Endothelial cell (in vitro differentiated cells): ENCODE data around the gene PPP2R2C. TPM values are rescaled to one million over a fixed set of nuclear protein-coding genes. Genes with fewer than 3 reads are reported as not detected.

ENCODE experiments used
- DNase-seq: peaks from one replicate; pipeline ENCODE4 v3.0.0; 2021; ENCODE audit warnings: low spot score
- H3K27ac Mint-ChIP-seq: one replicate; pipeline ENCODE4 v1.8.0; 2021; ENCODE audit warnings: mixed read lengths, inconsistent platforms; ENCODE audit not compliant: unreplicated experiment
- H3K27me3 Mint-ChIP-seq: one replicate; pipeline ENCODE4 v1.8.0; 2021; ENCODE audit warnings: mild to moderate bottlenecking, moderate library complexity, mixed read lengths, inconsistent platforms; ENCODE audit not compliant: unreplicated experiment
- H3K36me3 Mint-ChIP-seq: one replicate; pipeline ENCODE4 v1.8.0; 2021; ENCODE audit warnings: mild to moderate bottlenecking, low read depth, mixed read lengths, inconsistent platforms; ENCODE audit not compliant: unreplicated experiment
- H3K4me1 Mint-ChIP-seq: one replicate; pipeline ENCODE4 v1.8.0; 2021; ENCODE audit warnings: mild to moderate bottlenecking, mixed read lengths, inconsistent platforms; ENCODE audit not compliant: unreplicated experiment
- H3K4me3 Mint-ChIP-seq: one replicate; pipeline ENCODE4 v1.8.0; 2021; ENCODE audit warnings: mild to moderate bottlenecking, mixed read lengths, inconsistent platforms; ENCODE audit not compliant: unreplicated experiment
- H3K9me3 Mint-ChIP-seq: one replicate; pipeline ENCODE4 v1.8.0; 2021; ENCODE audit warnings: mixed read lengths, inconsistent platforms; ENCODE audit not compliant: unreplicated experiment
- CTCF ChIP-seq: fragments of 200-600 bp; sonication (generic); IDR thresholded peaks from one replicate; pipeline ENCODE4 v1.5.0; 2021; ENCODE audit warnings: antibody characterized with exemption; ENCODE audit not compliant: unreplicated experiment
- total RNA-seq: library from RNA; stranded (reverse); fragmentation: NEBNext Ultra II Directional; extraction: Animal tissue kit (Norgen Biotek cat#: 25700); gene quantifications from one replicate; pipeline ENCODE4 v1.2.1, GENCODE V29; 2021; ENCODE audit not compliant: unreplicated experiment

The PPP2R2C gene
- total RNA-seq, 1 donor from 2014 or later = 1.7 TPM

DNA sequence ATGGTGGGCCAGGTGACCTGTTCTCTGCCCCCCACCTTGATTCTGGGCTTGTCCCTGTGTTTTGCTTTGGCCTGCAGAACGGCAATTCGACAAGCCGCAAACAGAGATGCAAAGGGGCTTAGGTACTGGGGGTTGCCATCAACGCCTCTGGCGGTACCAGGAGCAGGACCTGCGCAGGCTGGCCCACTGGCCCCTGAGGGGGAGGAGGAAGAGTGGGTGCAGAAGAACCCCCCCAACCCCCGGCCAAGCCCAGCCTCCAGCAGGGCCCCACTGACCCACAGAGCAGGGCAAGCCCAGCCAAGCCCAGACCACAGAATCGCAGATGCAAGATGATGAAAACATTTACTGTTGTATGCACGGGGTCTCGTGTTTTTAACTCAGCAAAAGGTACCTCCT is 89.4 kb downstream of the PPP2R2C start:
- Mint-ChIP-seq H3K4me1 (no peaks in the 10 kb centered on the region), H3K27ac (no peak overlapping the region), H3K36me3 (no peaks in the 10 kb centered on the region), H3K4me3 (no peak overlapping the region), H3K27me3 (peaks cover 3% of the 10 kb centered on the region), H3K9me3 (peaks cover 5% of the 10 kb centered on the region)
- DNase-seq = no peak
- TF ChIP-seq CTCF = no peak

DNA sequence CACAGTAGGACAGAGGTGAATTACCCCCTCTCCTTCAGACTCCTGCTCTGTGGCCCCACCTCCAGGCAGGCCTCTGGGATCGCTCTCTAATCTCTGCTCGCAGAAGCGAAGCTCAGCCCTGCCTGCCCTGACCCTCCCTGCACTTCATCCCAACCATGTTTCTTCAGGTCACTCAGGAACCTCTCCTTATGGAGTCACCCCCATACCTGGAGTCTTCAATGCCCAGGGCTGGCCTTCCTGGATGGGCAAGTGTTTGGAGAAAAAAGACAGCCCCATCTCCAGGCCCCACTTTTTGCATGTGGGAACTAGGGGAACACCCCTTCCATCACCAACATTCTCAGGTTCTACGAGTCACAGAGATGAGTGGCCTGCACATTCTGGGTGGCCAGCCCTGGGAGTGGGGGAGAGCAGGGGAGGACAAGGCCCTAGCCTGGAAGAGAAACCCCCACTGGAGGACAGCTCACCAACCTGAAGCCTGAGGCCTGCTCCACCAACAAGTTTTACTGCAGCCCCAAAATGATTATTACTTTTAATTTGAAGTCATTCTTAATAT is 90.8 kb downstream of the PPP2R2C start:
- Mint-ChIP-seq H3K27me3 (peaks cover 6% of the 10 kb centered on the region), H3K4me3 (no peak overlapping the region), H3K9me3 (peaks cover 5% of the 10 kb centered on the region), H3K4me1 (no peaks in the 10 kb centered on the region), H3K27ac (no peak overlapping the region), H3K36me3 (no peaks in the 10 kb centered on the region)
- no peak for TF ChIP-seq CTCF
- no peak for DNase-seq

DNA sequence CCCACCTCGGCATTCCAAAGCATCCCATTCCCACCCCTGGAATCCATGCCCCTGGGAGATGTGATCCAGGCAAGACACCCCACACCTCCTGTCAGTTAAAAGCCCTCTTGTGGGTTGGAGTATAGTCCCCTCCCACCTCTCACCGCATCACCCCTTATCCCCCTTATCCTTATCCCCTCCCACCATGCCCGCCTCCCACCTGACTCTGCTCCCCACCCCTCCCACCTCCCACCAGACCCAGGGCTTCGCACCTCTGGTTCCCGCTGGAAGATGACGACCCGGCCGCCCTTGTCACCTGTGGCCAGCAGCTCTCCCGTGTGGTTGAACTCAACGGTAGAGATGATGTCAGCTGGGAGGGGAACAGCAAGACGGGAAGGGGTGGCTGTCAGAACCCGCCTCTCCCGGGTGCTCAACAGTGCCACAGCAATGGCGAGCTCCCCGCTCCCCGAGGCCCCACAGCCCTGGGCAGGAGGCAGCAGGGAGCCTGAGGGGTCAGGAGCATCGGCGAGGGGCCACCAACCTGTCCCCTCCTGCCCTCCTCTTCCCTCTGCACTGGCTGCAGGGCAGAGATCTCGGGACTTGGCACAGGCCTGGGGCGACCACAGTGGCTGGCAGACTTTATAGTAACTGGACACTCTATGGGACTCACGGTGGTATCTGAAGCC is 91.5 kb downstream of the PPP2R2C start:
- H3K36me3 Mint-ChIP-seq = no peaks in the 10 kb centered on the region
- no peaks in the 10 kb centered on the region for H3K4me1 Mint-ChIP-seq
- no peak overlapping the region for H3K4me3 Mint-ChIP-seq
- peaks cover 5% of the 10 kb centered on the region for H3K9me3 Mint-ChIP-seq
- H3K27ac Mint-ChIP-seq = no peak overlapping the region
- peaks cover 6% of the 10 kb centered on the region for H3K27me3 Mint-ChIP-seq
- no peak for DNase-seq
- no peak for TF ChIP-seq CTCF

DNA sequence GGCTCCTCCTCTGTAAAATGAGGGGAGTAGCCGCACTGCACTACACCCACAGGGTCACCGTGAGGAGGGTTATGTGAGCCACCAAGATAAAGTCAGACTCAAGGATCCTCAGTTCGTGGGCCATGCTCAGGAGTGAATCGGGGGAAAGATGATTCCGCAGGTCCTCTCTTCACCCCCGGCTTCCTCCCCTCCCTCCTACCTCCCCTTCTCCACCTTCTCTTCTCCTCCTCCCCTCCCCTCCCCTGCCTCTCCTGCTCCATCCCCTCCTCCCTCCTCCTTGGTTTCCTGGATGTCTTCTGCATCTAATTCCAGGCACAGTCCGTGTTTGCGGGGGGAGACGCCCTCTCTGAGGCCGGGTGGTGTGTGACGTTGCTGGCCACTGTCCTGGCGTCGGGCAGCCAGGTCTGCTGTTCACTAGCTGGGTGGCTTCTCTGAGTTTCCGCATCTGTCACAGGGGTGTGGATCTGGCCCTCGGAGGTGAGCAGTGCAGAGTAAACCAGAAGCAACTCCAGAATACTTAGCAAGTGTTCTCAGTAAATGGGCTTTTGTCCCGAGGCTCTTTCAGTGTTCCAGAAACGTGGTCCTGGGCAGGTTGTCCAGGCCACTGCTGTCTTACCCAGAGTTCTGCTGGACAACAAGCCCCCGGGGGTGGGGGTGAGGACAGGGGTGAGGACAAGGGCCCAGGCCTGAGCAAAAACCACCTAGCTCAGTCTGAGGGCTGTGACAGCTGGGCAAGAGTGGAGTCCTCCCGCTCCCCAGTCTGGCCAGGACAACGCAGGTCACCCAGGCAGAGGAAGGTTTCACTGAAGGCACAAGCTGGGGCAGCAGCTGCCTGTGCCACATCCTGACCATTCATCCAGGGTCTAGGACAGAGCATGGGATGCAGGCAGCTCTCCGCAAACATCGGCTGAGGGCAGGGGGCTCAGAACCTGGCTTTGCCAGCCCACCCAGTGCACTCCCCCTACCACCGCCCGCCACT is 92.4 kb downstream of the PPP2R2C start:
- peaks cover 6% of the 10 kb centered on the region for H3K27me3 Mint-ChIP-seq
- no peak for DNase-seq
- H3K4me1 Mint-ChIP-seq = no peaks in the 10 kb centered on the region

More for the DNA sequence above, 92.4 kb downstream of the PPP2R2C start:
- no peak for TF ChIP-seq CTCF
- H3K27ac Mint-ChIP-seq = no peak overlapping the region
- H3K4me3 Mint-ChIP-seq = no peak overlapping the region
- H3K36me3 Mint-ChIP-seq = no peaks in the 10 kb centered on the region
- peaks cover 5% of the 10 kb centered on the region for H3K9me3 Mint-ChIP-seq
